Measurements from ENCODE around the gene DLL3.

The DLL3 gene

GRCh38 chr19:39518975-39519374, 20.2 kb downstream of the DLL3 start:
- no peak for DNase-seq

DNA sequence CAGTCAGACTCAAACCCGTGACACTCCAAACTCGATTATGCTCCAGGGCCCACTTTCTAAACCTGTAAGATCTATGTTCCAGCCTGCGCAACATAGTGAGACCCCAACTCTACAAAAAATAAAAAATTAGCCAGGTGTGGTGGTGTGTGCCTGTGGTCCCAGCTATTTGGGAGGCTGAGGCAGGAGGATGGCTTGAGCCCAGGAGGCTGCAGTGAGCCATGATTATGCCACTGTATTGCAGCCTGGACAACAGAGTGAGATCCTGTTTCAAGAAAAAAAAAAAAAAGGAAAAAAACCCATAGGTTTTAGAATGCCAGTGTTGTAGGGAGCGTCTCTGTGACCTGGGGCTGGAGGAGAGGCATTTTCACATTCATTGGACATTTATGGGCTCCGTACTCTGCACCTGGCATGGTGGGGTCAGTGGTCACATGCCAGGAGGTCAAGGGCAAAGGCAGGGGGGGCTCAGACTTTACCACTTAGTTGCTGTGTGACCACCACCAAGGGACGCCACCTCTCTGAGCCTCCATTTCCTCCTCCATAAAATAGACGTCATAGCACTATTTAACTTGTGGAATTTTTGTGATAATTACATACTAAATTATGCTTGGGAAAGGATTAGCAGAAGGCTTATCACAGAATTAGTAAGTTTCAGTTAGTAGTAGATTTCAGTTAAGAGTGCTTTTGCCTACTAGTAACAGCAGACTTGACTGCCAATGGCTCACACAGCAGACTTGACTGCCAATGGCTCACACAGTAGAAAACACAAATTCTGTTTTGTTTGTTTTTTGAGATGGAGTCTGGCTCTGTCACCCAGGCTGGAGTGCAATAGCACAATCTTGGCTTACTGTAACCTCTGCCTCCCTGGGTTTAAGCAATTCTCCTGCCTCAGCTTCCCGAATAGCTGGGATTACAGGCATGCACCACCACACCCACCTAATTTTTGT, 22.1 kb downstream of the DLL3 start:
- DNase-seq = no peak

DNA sequence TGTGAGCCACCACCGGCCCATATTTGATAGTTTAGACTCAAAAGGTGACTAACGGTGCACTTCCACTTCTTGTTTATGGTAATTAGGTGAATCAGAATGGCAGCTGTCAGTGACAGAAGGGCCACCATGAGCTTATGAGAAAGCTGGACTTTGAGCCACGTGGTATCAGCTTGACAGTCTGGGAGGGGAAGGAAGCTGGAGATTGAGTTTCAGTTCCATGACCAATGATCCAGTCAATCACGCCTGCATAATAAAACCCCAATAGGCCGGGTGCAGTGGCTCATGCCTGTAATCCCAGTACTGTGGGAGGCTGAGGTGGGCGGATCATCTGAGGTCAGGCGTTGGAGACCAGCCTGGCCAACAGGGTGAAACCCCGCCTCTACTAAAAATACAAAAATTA, 25.7 kb downstream of the DLL3 start:
- DNase-seq = no peak

GRCh38 chr19:39525205-39525604, 26.5 kb downstream of the DLL3 start:
- no peak for DNase-seq

DNA sequence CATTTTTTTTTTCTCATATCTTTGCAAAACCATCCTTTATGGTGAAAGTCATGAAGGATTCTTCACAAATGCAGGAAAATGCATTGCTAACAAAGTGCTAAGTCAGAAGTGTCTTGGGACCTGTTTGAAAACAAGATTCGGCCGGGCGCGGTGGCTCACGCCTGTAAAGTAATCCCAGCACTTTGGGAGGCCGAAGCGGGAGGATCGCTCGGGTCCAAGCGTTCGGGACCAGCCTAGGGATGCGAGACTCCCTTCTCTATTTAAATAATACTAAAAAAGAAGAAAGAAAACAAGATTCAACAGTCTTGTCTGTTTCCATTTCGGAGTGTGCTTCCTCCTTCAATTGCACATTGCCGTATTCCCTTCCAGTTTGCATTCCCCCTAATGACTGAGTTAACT, 33.1 kb downstream of the DLL3 start:
- no peak for DNase-seq

DNA sequence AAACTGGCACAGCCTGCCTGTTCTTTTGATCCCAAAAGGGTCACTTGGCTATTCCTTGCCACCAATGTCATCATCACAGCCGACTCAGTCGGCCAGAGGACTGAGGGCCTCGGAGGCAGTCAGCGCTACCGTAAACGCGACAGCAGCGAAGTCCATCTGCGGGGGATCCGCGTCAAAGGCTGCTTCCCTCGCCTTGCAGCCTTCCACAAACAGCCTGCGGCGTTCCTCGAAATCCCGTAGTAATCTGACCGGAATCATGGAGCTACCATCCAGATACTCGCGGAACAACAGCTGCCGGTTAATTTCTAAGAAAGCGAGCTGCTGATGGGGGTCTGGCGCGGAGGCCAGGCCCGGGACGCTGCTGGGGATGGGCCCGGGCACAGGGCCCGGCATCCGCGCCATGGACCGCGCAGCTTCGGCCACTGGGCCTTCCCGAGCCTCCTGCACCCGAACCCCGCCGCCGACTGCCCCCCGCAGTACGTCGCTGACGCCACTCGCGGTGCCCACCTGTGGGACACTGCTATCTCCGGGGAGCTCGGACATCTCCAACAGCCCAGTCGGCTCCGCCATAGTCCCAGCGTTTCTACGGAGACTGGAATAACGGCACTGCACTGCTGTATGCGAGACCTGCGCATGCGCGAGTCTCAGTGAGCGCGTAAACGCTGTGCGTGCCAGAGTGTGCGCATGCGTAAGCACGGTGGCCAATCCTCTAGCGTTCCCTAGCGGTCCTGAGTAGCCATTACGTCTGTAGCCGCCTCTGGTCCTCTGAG, 33.7 kb downstream of the DLL3 start, which contains the start of gene EID2B:
TSS of gene EID2B (minus strand) at position 620 of the 770 bp plus-strand sequence. CDS start at position 570, 50 bp downstream.
- DNase-seq = peak; percentile 98

DNA sequence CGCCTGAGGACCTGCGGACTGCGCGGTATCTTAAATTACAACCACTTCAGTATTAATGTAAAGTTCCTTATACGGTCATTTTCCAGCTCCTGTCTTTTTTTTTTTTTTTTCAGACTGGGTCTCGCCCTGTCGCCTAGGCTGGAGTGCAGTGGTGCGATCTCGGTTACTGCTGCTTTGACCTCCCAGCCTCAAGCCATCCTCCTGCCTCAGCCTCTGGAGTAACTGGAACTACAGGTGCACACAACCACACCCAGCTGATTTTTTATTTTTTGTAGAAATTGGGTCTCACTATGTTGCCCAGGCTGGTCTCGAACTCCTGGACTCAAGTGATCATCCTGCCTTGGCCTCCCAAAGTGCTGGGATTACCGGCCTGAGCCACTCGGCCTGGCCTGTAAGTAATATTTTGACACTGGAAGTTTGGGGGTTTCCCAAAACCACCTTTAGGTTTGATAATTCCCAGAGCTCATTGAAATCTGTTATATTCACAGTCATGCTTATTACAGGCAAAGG, 34.3 kb downstream of the DLL3 start:
- no peak for DNase-seq

GRCh38 chr19:39533791-39534190, 35.0 kb downstream of the DLL3 start:
- DNase-seq = no peak

- no peak for DNase-seq
Measured at GRCh38 chr19:39539165-39539517, 40.4 kb downstream of the DLL3 start.

DNA sequence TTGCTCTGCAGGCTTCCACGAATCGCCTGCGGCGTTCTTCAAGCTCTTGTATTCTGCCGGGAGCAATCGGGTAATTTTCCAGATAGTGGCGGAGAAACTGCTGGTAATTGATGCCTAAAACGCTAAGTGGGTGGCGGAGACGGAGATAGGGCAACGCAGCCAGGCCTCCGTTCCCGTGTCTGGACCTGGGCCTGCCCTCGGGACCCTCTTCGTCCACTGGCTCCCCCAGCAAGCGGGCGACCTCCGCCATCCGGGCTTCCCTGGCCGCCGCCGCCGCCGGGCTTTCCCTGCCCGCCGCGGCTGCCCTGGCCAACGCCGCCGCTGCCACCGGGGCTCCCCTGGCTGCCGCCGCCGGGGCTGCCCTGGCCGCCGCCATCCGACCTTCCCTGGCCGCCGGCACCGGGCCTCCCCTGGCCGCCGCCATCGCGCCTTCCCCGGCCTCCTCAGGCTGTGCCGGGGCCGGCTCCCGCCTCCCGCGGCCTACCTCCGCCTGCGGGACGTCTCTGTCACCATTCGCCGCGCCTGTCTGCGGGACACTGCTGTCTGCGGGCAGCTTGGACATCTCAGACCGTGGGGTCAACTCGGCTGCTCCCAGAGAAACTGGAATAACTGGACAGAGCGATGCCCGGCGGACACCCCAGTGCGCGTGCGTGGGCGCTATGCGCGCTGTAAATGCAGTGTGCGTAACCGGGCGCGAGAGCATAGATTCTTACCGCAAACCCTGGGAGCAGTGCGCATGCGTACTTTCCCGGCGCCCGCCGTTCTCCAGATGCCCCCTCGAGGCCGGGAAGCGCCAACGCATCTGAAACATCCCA, 41.0 kb downstream of the DLL3 start, which contains the start of gene EID2:
TSS of gene EID2 (minus strand) at position 644 of the 815 bp plus-strand sequence. CDS start at position 562, 82 bp downstream.
- DNase-seq = peak; percentile 99

GRCh38 chr19:39540333-39540673, 41.6 kb downstream of the DLL3 start:
- no peak for DNase-seq

- peak; percentile 13 for DNase-seq
Measured at GRCh38 chr19:39542206-39542605, 43.5 kb downstream of the DLL3 start.

DNA sequence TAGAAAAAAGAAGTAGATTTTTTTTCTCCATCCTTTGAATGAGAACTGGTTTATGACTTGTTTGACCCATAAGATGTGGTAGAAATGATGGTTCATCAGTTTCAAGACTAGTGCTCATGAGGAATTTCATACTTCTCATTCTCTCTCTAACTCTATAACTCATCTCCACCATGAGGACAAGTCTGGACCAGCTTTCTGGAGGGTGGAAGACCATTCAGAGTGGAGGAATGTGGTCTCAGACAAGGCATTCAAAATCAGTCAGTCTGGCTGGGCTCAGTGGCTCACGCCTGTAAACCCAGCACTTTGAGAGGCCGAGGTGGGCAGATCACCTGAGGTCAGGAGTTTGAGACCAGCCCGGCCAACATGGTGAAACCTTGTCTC, 44.7 kb downstream of the DLL3 start:
- no peak for DNase-seq

GRCh38 chr19:39544226-39544903, 45.6 kb downstream of the DLL3 start:
- DNase-seq = no peak

DNA sequence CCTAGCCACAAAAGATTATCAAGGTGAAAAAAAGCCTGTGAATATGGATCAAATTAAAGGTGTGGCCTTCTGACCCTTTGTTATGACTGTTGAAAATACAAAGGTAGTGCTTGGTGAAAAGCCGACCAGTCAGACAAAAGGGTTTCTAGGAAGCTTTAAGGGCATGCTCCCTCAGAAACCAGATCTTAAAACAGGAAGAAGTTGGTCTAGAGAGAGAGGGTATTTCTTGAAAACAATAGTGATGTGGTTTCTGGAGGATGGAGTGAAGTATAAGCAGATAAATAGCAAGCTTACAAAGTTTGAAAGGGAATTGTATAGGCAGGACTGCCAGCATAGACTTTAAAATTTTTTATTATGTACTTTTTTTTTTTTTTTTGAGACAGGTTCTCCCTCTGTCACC, 46.2 kb downstream of the DLL3 start:
- no peak for DNase-seq

DNA sequence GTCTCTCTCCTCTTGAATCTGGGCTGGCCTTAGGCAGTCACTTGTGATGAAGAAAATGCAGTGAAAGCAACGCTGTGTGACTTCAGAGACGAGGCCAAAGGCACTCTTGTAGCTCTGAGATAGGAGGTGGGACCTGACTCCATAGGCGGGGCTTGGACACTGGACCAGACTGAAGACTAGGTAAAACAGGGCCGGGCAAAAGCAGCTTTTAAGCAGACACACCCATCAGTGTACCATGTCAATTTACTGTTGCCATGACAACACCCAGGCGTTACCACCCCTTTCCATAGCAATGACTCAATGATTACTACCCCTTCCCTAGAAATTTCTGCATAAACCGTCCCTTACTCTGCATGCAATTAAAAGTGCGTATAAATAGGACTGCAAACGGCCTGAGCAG, 47.9 kb downstream of the DLL3 start:
- DNase-seq = no peak

GRCh38 chr19:39550197-39550596, 51.5 kb downstream of the DLL3 start:
- no peak for DNase-seq

DNA sequence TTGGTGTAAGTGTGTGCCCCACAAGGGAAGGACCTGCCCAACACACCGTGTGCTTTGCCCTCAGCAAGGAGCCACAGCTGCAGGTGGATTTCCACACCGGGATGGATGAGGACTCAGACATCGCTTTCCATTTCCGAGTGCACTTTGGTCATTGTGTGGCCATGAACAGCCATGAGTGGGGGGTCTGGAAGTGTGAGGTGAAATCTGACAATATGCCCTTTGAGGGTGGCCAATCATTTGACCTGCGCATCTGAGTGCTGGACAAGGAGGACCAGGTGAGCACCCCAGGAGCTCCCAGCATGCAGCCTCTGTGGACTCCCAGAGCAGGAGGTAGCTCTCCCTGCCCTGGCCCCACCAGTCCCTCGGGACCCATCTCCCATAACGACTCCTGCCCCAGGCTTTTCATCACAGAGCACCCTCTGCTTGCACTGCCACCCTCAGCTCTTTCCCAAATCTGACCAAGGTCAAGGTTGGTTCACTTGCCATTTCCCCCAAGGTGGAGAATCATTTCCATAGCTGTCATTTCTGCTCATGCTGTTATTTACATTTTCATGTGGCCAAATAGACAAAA, 54.4 kb downstream of the DLL3 start:
- no peak for DNase-seq

- DNase-seq = no peak
Measured at GRCh38 chr19:39554701-39555311, 56.1 kb downstream of the DLL3 start.

- DNase-seq = no peak
Measured at GRCh38 chr19:39555883-39556282, 57.1 kb downstream of the DLL3 start.
